ENCODE results near the gene HSPA1B. TPM values are rescaled to one million over a fixed set of nuclear protein-coding genes. Genes with fewer than 3 reads are reported as not detected.
A peak's percentile ranks its signal among the peaks of the same experiment; 100 is the strongest.
"Not testable (repeated sequence)": the region's sequence is repeated elsewhere in the genome, so short reads cannot be mapped to it uniquely, and the experiment has no call there.

HSPA1B gene
- total RNA-seq, 1 experiment from 2014 or later, result 206 TPM

DNA sequence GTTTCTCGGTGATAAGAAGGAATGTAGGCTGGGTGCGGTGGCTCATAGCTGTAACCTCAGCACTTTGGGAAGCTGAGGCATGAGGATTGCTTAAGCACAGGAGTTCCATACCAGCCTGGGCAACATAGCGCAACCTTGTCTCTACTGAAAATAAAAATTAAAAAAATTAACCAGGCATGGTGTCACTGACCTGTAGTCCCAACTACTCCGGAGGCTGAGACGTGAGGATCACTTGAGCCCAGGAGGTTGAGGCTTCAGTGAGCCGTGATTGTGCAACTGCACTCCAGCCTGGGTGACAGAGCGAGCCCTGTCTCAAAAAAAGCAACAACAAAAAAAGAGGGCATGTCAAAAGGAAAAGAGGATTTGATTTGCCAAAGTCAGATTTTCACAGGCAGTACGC lies 31.2 kb downstream of the HSPA1B start:
- no peak for DNase-seq (ENCODE audit: low read depth)

DNA sequence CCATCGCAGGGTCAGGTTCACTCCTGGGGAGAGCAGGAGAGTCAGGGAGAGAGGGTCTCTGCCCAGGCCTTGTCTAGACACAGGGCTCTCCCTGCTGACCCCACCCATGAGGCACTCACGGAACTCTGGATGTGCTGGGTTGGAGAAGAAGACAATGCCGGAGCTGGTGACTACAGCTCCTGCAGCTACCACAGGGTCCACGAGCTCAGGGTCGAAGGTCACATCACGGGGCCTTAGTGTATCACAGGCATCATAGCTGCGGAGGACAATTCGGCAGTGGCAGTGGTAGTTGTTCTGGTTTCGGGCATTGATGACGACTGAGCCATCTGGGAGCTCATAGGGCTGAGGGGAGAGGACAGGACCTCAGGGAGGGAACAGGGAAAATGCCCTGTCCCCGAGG lies 32.4 kb downstream of the HSPA1B start:
- DNase-seq (ENCODE audit: low read depth), result no peak

DNA sequence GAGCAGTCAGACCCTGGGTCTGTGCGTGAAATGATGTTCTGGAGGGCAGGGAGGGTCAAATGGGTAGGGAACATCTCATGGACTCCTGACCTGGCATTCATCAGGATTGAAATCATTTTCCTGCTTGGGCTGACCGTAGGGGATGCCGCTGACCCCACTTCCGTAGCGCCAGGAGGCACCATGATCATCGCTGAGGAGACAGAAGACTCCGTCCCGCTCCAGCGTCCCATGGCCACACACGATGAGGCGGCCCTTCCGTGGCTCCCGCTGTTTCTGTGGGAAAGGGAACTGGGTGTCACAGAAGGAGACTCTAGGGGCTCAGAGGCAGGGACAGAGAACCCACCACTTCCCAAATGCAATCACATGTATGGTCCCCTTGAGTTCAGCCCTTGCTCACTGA lies 32.8 kb downstream of the HSPA1B start:
- DNase-seq (ENCODE audit: low read depth), result no peak

DNA sequence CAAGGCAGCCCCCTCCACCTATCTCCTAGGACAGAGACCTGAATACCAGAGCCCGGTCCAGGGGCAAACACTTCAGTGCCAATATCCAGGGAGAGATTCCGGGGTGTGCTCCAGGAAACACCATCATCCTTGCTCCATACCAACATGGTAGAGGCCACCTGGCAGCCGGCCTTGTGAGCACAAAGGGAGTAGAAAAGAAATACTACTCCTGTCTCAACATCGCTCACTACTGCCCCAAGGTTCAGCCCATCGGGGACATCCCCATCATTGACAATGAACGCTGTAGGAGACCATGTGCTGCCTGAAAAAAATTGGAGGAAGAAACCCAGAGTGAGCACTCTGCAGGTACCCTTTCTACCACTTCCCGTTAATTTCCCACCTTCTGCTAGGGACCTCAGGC lies 33.6 kb downstream of the HSPA1B start:
- DNase-seq (ENCODE audit: low read depth), result no peak

DNA sequence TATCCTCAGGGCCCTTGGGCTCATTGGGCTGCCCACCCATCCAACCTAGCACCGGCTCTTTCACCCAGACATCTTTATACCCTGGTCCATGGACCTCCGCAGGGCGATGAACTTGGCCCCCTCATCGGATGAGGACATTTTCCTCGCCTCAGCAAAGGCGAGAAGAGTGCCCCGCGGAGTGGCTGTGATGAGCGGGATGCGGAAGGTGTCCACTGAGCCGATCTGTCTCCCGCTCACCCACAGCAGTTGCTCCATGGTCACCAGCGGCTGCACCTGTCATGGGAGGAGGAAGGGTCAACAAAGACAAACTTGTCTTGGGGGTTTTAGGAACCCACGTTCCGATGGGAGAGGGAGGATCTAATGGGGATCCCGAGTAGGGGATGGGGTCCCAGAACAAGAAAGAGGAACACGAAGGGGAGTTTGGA lies 34.4 kb downstream of the HSPA1B start:
- DNase-seq (ENCODE audit: low read depth), result no peak

DNA sequence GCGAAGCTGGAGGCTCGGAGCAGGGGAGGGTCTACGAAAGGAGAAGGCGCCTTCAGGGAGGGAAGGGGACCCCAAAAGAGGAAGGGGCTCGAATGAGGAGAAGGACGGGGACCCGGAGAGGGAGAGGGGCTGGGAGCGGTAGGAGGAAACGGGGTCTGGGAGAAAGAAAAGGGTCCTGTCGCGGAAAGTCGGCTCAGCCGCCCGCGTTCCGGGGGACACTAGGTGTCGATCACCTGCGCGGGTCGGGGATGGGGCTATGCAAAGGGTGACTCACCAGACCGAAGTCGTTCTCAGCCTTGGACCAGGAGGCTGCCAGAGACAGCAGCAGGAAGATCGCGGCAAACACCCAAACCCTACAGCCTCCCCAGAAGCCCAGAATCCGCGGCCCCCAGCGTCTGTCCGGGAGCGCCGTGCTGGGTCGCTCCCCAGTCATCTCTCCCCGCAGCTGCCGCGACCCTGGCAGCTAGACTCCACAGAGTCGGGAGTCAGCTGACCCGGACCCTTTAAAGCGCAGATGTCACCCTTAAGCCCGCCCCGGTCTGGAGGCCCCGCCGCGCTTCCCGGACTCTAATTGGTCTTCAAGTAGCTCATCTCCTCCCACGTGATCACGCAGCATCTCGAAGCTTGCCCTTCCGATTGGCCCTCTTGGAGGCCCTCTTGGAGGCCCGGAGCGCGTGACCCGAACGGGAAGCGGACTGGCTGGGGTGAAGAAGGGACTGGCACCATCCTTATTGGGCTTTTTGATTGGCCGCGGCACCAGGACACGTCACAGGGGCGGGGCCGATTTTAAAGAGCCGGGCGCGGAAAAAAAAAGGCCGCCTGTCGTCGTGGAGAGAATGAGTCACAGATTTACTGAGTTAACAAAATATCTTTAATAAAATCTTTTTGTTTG lies 35.1 kb downstream of the HSPA1B start, which contains the start of gene NEU1:
Gene NEU1, minus strand, starts transcription at position 478 of the 892 bp plus-strand sequence. Its CDS starts 45 bp downstream, at position 433.
- peak; percentile 100 for DNase-seq (ENCODE audit: low read depth)

DNA sequence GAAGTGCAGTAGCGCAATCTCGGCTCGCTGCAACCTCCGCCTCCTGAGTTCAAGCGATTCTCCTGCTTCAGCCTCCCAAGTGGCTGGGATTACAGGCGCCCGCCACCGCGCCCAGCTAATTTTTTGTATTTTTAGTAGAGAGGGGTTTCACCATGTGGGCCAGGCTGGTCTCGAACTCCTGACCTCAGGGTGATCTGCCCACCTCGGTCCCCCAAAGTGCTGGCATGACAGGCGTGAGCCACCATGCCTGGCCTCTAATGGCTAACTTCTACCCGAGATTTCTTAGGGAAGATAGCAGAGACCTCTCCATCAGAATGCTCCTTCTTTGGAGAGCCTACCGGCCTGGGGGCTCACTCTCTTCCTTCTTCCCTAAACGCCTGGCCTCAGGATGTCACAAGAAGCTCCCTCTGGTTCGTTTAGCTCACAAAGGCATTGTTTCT lies 36.6 kb downstream of the HSPA1B start:
- DNase-seq (ENCODE audit: low read depth), result not testable (repeated sequence)

DNA sequence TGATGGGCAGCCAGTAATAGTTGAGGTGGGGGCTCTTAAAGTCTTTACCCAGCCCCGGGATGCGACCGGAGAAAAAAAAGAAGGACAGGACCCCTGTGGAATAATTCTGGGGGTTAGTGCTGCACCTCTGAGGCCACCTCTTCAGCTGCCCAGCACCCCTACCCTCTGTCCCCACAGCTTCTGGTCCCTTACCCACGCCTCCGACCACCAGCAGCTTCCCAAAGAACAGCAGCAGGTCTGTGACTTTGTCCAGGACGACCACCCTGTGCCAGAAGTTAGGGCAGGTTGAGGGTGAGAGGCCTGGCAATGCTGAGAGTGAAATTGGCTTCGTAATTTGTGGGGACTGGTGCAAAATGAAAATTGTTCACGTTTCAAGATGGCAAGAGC lies 37.3 kb downstream of the HSPA1B start:
- no peak for DNase-seq (ENCODE audit: low read depth)

DNA sequence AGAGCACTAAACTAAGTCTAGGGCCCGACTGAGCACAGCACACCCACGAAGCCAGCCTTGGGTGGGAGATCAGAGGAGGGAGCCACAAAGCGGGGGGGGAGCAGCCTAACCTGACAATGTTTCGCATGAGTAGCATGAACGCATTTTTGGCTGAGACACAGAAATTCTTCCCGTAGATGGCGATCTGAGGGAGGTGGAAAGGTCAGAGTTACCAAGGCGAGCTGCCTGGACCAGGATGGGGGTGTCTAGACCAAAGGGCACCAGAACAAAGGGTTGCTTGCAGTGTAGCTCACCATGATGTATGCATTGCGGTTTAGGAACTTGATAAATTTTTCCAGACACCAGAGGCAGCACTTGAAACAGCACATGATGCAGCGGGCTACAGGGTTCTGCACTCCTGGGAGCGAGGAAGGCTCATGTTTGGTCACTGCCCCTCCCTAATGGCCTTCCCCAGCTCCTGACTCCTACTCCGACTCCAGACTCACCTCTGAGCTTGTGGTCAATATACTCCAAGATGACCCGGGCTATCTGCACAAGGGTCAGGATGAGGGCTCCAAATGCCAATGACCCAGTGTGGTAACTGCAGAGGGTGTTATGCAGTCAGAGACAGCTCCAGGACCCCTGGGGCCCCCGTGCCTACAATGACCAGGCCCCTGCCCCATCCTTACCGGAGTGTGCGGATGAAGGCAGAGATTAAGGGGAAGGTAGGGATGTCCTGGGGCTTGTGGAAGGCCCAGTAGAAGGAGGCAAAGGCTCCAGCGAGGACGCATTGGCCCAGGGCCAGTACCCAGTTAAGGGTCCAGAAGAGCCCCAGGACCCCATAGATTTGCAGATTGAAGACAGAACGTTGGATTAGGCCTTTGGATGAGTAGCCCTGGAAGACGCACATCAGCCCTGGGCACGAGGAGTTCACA lies 37.9 kb downstream of the HSPA1B start:
- DNase-seq (ENCODE audit: low read depth), result peak; percentile 50

DNA sequence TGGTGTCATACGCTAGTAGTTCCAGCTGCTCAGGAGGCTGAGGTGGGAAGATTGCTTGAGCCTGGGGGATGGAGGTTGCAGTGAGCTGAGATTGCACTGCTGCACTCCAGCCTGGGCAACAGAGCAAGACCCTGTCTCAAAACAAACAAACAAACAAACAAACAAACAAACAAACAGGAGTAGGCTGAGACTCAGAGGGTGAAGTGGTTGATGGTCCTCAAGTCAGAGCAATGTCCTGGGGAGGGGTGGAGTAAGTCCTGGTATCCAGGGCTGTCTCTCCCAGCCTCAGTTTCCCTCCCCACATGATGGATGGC lies 41.1 kb downstream of the HSPA1B start:
- DNase-seq (ENCODE audit: low read depth), result not testable (repeated sequence)

DNA sequence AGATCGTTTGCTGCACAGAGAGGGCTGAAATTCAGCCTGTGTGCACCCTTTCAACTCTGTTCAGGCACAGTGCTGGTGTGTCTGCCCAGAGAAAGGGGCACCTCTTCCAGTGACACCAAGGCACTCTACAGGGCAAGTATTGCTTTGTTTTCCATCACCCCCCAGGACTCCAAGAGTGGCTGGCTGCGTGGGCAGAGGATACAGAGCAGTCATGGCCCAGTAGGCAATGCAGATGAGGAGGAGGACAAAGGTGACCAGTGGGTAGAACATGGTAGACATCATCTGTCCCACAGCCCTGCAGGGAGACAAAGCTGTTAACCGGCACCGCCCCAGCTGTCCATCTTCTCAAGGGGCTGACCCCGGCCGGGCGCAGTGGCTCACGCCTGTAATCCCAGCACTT lies 41.8 kb downstream of the HSPA1B start:
- no peak for DNase-seq (ENCODE audit: low read depth)

DNA sequence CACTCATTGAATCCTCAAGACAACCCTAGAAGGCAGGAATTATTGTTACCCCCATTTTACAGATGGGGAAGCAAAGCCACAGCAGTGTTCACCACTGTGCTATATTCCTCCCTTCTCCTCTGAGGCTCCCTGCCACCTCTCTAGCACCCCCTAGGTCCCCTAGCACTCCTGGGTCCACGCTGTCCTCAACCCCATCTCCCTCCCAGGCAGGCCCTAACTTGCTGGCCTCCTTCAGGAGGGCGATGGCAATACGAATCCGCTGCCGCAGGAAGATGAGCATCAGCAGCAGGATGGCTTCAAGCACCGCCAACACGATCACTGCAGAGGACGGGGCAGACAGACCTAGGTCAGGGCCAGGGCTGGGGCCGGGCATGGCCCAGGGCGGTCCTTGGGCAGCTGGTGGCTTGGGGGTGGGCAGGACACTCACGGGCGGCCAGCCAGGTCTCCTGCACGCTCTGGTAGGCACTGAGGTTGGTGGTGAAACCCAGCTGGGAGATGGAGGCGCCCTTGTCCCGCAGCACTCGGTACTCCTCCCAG lies 42.9 kb downstream of the HSPA1B start:
- no peak for DNase-seq (ENCODE audit: low read depth)

DNA sequence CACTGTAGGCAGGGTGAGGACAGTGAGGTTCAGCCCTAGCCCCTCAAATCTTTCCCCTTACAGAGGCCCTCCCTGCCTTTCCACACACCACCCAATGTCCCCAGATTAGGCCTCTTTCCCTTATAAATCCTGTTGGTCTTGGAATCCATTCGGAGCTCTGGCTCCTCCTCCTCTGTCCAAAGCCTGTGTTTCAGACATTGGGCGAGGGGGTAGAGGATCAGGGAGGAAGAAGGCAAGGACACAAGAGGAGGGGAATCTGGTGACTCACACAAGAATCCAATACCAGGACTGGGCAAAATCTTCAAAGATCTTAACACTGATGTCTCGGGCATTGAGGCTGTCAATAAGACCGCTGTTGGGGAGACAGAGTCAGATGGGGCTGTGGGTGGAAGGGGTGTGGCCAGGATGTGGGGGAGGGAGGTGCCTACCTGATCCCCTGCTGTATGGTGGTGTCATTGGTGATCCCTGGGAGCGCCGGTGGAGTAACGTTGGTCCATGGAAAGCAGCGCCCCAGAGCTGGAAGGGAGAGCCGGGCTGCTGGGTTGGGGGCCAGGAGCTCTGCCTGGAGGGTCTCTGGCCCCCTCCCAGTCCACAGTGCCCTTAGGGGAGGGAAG lies 43.6 kb downstream of the HSPA1B start:
- no peak for DNase-seq (ENCODE audit: low read depth)

DNA sequence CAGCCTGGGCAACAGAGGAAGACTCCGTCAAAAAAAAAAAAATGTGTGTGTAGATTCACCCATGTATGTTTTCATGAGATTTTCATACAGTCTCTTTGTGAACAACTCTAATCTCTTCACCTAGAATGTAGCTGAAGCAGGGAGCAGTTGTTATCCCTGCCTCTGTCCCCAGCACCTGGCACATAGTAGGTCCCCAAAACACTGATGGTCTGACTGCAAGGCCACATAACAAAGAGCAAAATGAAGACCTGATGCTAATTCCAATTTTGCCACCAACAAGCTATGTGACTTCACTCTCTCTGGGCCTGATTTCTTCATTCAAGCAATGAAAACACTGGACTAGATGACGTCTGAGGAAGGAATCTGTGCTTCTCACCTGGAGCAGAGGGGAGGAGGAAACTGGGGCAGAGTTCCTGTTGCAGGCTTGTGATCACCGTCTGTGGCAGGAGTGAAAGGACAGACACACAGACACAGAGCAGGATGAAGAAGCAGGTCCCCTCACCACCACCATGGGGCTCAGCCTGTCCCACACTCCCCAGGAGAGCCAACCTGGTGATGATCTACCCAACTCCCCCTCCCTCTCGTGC lies 46.6 kb downstream of the HSPA1B start:
- DNase-seq (ENCODE audit: low read depth), result no peak

DNA sequence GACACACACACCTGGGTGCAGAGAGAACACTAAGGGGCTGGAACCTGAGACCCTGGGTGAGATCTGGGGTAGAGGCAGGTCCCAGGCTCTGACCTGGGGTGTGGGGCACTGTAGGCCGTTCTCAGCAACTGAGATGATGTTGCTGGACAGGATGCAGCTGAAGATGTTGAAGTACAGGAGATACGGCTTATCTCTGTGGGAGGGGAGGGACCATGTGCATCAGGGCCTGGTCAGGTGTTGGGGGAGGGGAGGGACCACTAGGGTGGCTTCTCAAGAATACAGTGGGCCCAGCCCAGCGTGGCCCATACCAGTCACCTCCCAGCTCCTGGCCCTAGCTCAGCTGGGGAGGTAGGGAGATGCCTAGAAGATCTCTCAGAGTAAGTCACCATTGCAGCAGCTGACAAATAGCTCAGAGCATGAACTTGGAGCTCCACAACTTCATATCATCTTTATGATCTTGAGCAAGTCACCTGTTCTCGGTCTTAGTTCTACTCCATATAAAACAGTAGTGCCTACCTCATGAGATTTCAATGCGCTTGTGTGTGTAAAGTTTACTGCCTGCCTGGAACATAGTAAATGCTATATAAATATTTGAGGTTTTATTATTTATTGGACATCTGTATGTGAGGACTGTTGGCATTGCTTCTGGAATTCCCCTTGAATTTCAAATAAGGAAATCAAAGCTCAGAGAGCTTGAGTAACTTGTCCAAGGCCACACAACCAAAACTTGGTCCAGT lies 47.5 kb downstream of the HSPA1B start:
- DNase-seq (ENCODE audit: low read depth), result no peak

DNA sequence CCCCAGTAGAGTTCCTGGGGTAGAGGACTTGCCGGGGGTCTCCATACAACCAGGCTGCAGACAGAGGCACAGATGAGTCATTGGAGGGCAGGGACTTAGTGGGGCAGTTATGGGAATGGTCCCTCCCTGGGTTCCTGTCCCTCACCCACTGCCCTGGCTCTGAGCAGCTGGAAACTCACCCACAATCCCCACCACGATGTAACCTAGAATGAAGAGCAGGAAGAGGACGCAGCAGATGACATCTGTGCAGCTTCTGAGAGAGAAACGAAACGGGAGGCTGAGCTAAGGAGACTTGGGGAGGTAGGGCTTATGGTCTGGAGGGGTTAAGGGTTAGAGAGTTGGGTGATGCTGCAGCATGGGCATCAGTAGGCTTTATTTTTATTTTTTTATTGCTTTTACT lies 48.3 kb downstream of the HSPA1B start:
- DNase-seq (ENCODE audit: low read depth), result no peak

DNA sequence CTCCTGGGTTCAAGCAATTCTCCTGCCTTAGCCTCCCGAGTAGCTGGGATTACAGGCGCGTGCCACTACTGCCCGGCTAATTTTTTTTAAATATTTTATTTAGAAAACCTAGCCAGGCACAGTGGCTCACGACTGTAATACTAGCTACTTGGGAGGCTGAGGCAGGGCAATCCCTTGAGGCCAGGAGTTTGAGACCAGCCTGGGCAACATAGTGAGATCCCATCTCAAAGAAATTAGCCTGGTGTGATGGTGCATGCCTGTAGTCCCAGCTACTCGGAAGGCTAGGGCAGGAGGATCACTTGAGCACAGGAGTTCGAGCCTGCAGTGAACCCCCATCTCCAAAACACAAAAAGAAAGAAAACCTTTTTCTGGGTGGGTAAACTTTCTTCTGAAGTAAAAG lies 48.8 kb downstream of the HSPA1B start:
- no peak for DNase-seq (ENCODE audit: low read depth)

DNA sequence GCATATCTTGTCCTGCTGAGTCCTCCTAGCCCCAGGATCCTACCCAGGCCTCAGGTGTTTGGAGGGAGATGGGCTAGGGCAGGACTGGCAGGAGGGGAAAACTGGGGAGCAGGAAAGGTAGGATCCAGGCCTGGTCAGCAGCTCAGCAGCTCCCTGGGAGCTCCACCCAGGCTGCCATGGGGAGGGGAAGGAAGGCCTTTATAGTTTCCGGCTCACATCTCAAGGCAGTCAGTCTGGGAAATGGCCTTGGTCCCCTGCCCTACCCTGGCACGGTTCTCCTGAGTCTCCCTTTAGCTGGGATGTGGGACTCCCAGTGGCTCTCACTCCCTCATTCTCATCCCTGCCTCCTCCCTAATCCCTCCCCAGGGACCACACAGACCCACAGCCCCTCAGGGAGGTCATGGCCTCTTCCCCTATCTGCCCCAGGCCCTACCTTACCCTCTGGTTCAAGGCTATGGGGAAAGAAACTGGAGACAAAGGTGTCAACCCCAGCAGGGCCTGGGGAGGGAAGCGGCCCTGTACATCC lies 49.6 kb downstream of the HSPA1B start:
- no peak for DNase-seq (ENCODE audit: low read depth)

DNA sequence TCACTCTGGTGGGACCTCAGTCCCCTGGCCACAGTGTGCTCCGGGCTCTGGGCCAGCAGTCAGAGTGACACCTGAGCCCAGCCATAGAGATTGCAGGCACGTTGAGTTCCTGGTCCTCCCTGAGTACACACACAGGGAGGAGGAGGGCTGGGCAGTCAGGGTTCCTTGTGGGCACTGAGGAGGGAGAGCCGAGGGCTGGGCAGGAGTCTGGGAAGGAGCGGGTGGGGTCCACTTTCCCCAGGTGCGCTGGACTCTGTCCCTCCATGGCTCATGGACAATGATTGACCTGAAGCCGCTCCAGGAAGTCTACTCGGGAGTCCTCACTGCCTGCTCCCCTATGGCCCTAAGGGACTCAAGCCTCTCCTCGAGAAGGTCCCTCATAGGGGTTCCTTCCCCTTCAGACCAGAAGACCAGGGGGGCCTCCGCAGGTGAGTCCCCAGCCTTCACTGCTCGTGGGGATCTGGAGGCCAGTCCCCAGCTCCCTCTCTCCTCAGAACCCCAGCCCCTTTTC lies 50.2 kb downstream of the HSPA1B start:
- DNase-seq (ENCODE audit: low read depth), result peak; percentile 4

DNA sequence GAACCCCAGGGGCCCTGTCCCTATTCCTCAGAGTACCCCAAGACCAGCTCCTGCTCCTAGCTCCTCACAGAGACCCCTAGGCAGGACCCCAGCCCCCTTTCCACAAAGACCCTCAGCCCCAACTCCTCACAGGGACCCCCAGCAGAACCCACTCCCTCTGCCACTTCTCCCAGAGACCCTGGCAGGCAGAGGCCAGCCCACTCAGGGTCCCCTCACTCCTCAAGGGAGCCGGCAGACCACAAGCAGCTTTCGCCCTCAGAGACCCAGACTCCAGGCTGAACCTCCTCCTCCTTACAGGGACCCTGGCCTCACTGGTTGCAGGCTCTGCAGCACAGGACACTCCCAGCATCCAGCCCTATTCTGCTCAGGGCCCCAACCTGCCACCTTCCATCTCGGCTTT lies 50.7 kb downstream of the HSPA1B start:
- no peak for DNase-seq (ENCODE audit: low read depth)

Measured in Daoy (cell line).